H1 (cell line): Measurements from ENCODE around the gene ADGRV1. TPM values are rescaled to one million over a fixed set of nuclear protein-coding genes. Genes with fewer than 3 reads are reported as not detected.

Experiments
- CTCF ChIA-PET: fragments of 300-600 bp; sonication (Branson Sonifier 250); formaldehyde crosslinking; loops from one replicate; lab custom pipeline; 2021; ENCODE audit not compliant: partially characterized antibody; lab: Charles Lee
- POLR2A ChIA-PET: fragments of 300-600 bp; sonication (Branson Sonifier 250); formaldehyde crosslinking; loops from one replicate; lab custom pipeline; 2021; ENCODE audit warnings: inconsistent platforms; ENCODE audit not compliant: partially characterized antibody; lab: Charles Lee
- DNase-seq, 2 experiments: peaks; one replicate each; pipeline versions ENCODE4 v3.0.0 to v3.0.0-alpha.2; 2010 to 2022; ENCODE audit warnings: low spot score in 2 of 2, low read depth in 1 of 2, mixed read lengths in 1 of 2
- FAIRE-seq: peaks from 2 replicates; lab custom pipeline; 2011; peaks lifted over from hg19 to GRCh38; lab: Jason Lieb, UNC
- H2AFZ ChIP-seq: 2 replicates; pipeline ENCODE4 v1.8.1; 2012; ENCODE audit warnings: low read length, inconsistent platforms
- H2AK5ac ChIP-seq: 2 replicates; pipeline ENCODE4 v1.6.1; 2013; ENCODE audit warnings: low read depth, low read length
- H2BK120ac ChIP-seq: replicated peaks from 2 replicates; pipeline ENCODE3; 2013; ENCODE audit warnings: low read depth, low read length, inconsistent platforms
- H2BK12ac ChIP-seq: 2 replicates; pipeline ENCODE4 v1.6.1; 2013; ENCODE audit warnings: low read depth, low read length
- H2BK15ac ChIP-seq: 2 replicates; pipeline ENCODE4 v1.6.1; 2013; ENCODE audit warnings: low read length
- H2BK20ac ChIP-seq: 2 replicates; pipeline ENCODE4 v1.6.1; 2013; ENCODE audit warnings: low read length
- H2BK5ac ChIP-seq: 2 replicates; pipeline ENCODE4 v1.6.1; 2013; ENCODE audit warnings: low read depth, low read length
- H3K14ac ChIP-seq: 2 replicates; pipeline ENCODE4 v1.6.1; 2013; ENCODE audit warnings: inconsistent platforms; ENCODE audit not compliant: insufficient read length
- H3K18ac ChIP-seq: 2 replicates; pipeline ENCODE4 v1.6.1; 2013; ENCODE audit warnings: low read length; ENCODE audit errors: extremely low read depth
- H3K23ac ChIP-seq: 2 replicates; pipeline ENCODE4 v1.6.1; 2013; ENCODE audit warnings: inconsistent platforms; ENCODE audit not compliant: insufficient read length
- H3K23me2 ChIP-seq: 2 replicates; pipeline ENCODE4 v1.6.1; 2013; ENCODE audit warnings: low read depth, low read length
- H3K27ac ChIP-seq: 2 replicates; pipeline ENCODE4 v1.6.1; 2011; ENCODE audit warnings: low read depth, low read length, inconsistent platforms
- H3K27me3 ChIP-seq, 4 experiments: replicated peaks in 1 of 4; 1 replicate in 1 of 4; 2 replicates in 3 of 4; pipeline versions ENCODE4 v1.6.1 to v1.8.1; 2011 to 2013; ENCODE audit warnings: low read length in 3 of 4, mild to moderate bottlenecking in 3 of 4, inconsistent platforms in 2 of 4, mixed read lengths in 2 of 4, moderate library complexity in 1 of 4; ENCODE audit not compliant: control insufficient read depth in 3 of 4, insufficient read depth in 3 of 4; ENCODE audit errors: extremely low read depth in 1 of 4
- H3K36me3 ChIP-seq, 4 experiments: 2 replicates each; pipeline versions ENCODE4 v1.6.1 to v1.8.1; 2011 to 2013; ENCODE audit warnings: mild to moderate bottlenecking in 4 of 4, low read length in 3 of 4, moderate library complexity in 2 of 4, control low read depth in 1 of 4, inconsistent platforms in 1 of 4; ENCODE audit not compliant: insufficient read depth in 4 of 4, control insufficient read depth in 2 of 4
- H3K4ac ChIP-seq: replicated peaks from 2 replicates; pipeline ENCODE3; 2013; ENCODE audit warnings: low read length, low read depth, mixed read lengths, inconsistent platforms; ENCODE audit not compliant: insufficient read length
- H3K4me1 ChIP-seq, 4 experiments: replicated peaks in 1 of 4; 1 replicate in 1 of 4; 2 replicates in 3 of 4; pipeline versions ENCODE4 v1.6.1 to v1.8.1; 2011 to 2013; ENCODE audit warnings: low read length in 3 of 4, inconsistent platforms in 2 of 4, mixed read lengths in 1 of 4; ENCODE audit not compliant: insufficient read depth in 4 of 4, control insufficient read depth in 3 of 4
- H3K4me2 ChIP-seq, 2 experiments: 2 replicates each; pipeline versions ENCODE4 v1.6.1 to v1.8.1; 2011 to 2013; ENCODE audit warnings: low read depth in 2 of 2, low read length in 2 of 2, control low read depth in 1 of 2, inconsistent platforms in 1 of 2, mild to moderate bottlenecking in 1 of 2; ENCODE audit not compliant: insufficient read depth in 1 of 2
- H3K4me3 ChIP-seq, 4 experiments: fragments of 200-600, 300-600 bp in 1 of 4; sonication (generic), shearing (Covaris generic), sonication (Bioruptor Twin) in 1 of 4; 2 replicates each; pipeline versions ENCODE4 v1.5.1 to v1.8.1; 2011 to 2016; ENCODE audit warnings: low read length in 4 of 4, low read depth in 3 of 4, control low read depth in 2 of 4, inconsistent platforms in 2 of 4, mild to moderate bottlenecking in 2 of 4, mixed read lengths in 1 of 4, moderate library complexity in 1 of 4; ENCODE audit not compliant: insufficient read depth in 2 of 4; ENCODE audit errors: extremely low read depth in 1 of 4
- H3K56ac ChIP-seq: replicated peaks from 2 replicates; pipeline ENCODE3; 2013; ENCODE audit warnings: low read depth, mild to moderate bottlenecking, mixed read lengths, low read length, inconsistent platforms; ENCODE audit not compliant: insufficient read length
- H3K79me1 ChIP-seq: 2 replicates; pipeline ENCODE4 v1.6.1; 2013; ENCODE audit warnings: low read depth, low read length, control low read depth
- H3K79me2 ChIP-seq, 2 experiments: 2 replicates each; pipeline versions ENCODE4 v1.6.1 to v1.8.1; 2012 to 2013; ENCODE audit warnings: low read length in 2 of 2, mild to moderate bottlenecking in 2 of 2, inconsistent platforms in 1 of 2; ENCODE audit not compliant: insufficient read depth in 2 of 2, control insufficient read depth in 1 of 2
- H3K9ac ChIP-seq, 4 experiments: replicated peaks in 1 of 4; 1 replicate in 1 of 4; 2 replicates in 3 of 4; pipeline versions ENCODE4 v1.6.1 to v1.8.1; 2011 to 2013; ENCODE audit warnings: low read depth in 3 of 4, low read length in 3 of 4, control low read depth in 2 of 4, mild to moderate bottlenecking in 2 of 4, moderate library complexity in 2 of 4, inconsistent platforms in 1 of 4; ENCODE audit errors: extremely low read depth in 1 of 4
- H3K9me3 ChIP-seq, 2 experiments: 2 replicates each; pipeline versions ENCODE4 v1.6.1 to v1.8.1; 2012 to 2013; ENCODE audit warnings: mild to moderate bottlenecking in 2 of 2, moderate library complexity in 2 of 2, control low read depth in 1 of 2, inconsistent platforms in 1 of 2, low read depth in 1 of 2, low read length in 1 of 2, mixed read lengths in 1 of 2; ENCODE audit not compliant: insufficient read depth in 2 of 2
- H4K20me1 ChIP-seq, 2 experiments: replicated peaks in 1 of 2; 2 replicates each; pipeline versions ENCODE3 to v1.8.1; 2011 to 2013; ENCODE audit warnings: inconsistent platforms in 2 of 2, low read length in 2 of 2, mild to moderate bottlenecking in 1 of 2; ENCODE audit not compliant: insufficient read depth in 2 of 2, control insufficient read depth in 1 of 2
- H4K5ac ChIP-seq: 2 replicates; pipeline ENCODE4 v1.6.1; 2013; ENCODE audit warnings: low read length, low read depth, mixed read lengths, inconsistent platforms; ENCODE audit not compliant: insufficient read length
- H4K8ac ChIP-seq: 2 replicates; pipeline ENCODE4 v1.8.0; 2013; ENCODE audit warnings: mild to moderate bottlenecking, moderate library complexity, low read length, inconsistent platforms; ENCODE audit not compliant: insufficient read depth; ENCODE audit errors: extremely low read depth
- H4K91ac ChIP-seq: replicated peaks from 2 replicates; pipeline ENCODE3; 2013; ENCODE audit warnings: low read length, mixed read lengths, inconsistent platforms; ENCODE audit not compliant: insufficient read length
- BCL11A ChIP-seq, 2 experiments: IDR thresholded peaks; one replicate each; pipeline ENCODE4 v1.6.1; 2011; ENCODE audit warnings: low read depth in 2 of 2, low read length in 2 of 2, mild to moderate bottlenecking in 2 of 2
- CREB1 ChIP-seq: IDR thresholded peaks from 2 replicates; pipeline ENCODE4 v1.6.1; 2012; ENCODE audit warnings: inconsistent platforms
- GABPA ChIP-seq: IDR thresholded peaks from 2 replicates; pipeline ENCODE4 v1.6.1; 2011; ENCODE audit warnings: mild to moderate bottlenecking, low read length, moderate library complexity, borderline replicate concordance; ENCODE audit not compliant: insufficient read depth
- KDM5A ChIP-seq: fragments of 200-600 bp; IDR thresholded peaks from 2 replicates; pipeline ENCODE4 v1.7.1; 2012; ENCODE audit warnings: mild to moderate bottlenecking, low read length, inconsistent platforms, mixed read lengths
- MAFK ChIP-seq: IDR thresholded peaks from 2 replicates; pipeline ENCODE4 v1.6.1; 2012; ENCODE audit warnings: low read depth, mild to moderate bottlenecking, improper control_type of control experiment, low read length
- SRF ChIP-seq: IDR thresholded peaks from 2 replicates; pipeline ENCODE4 v1.6.1; 2011; ENCODE audit warnings: mild to moderate bottlenecking, low read depth, low read length, moderate library complexity
- TCF12 ChIP-seq: IDR thresholded peaks from 2 replicates; pipeline ENCODE4 v1.6.1; 2011; ENCODE audit warnings: low read depth, mild to moderate bottlenecking, low read length
- YY1 ChIP-seq: IDR thresholded peaks from 2 replicates; pipeline ENCODE4 v1.6.1; 2011; ENCODE audit warnings: low read depth, mild to moderate bottlenecking, low read length
- ZNF274 ChIP-seq: IDR thresholded peaks from 2 replicates; pipeline ENCODE4 v1.7.0; 2012; ENCODE audit warnings: low read length, borderline replicate concordance; ENCODE audit errors: extremely low read depth
- WGBS, 2 experiments: shearing (Covaris generic) in 1 of 2; methylation state at CpG; one replicate each; pipeline versions ENCODE4 v1.1.6 to v1.1.7; 2013 to 2015; ENCODE audit warnings: low lambda C conversion rate in 2 of 2, mixed read lengths in 2 of 2, inconsistent platforms in 1 of 2, low coverage in 1 of 2, missing lambda C conversion rate in 1 of 2; ENCODE audit not compliant: insufficient replicate concordance in 2 of 2, insufficient coverage in 1 of 2, insufficient read length in 1 of 2; ENCODE audit errors: extremely low coverage in 1 of 2, missing lambda C conversion rate in 1 of 2; 5-methylcytosine and 5-hydroxymethylcytosine counted together
- polyA plus RNA-seq, 7 experiments: library from polyadenylated mRNA; depleted of rRNA in 3 of 7; stranded (reverse) in 5 of 7; unstranded in 2 of 7; fragments of >200 nt in 5 of 7; fragments of 200-250 nt in 2 of 7; gene quantifications; 1 replicate in 5 of 7; 2 replicates in 1 of 7; 4 replicates in 1 of 7; pipeline versions ENCODE4 v1.2.1 to v1.2.3, GENCODE V29; 2011 to 2013; ENCODE audit warnings: missing spikeins in 2 of 7, mixed read lengths in 2 of 7
- total RNA-seq: library from RNA; stranded (reverse); fragmentation: NEBNext Ultra II Directional; extraction: Animal tissue kit (Norgen Biotek cat#: 25700); gene quantifications from 2 replicates; pipeline ENCODE4 v1.2.1, GENCODE V29; 2021
- TF ChIP-seq, protein P1 (sequence below), 3 experiments: IDR thresholded peaks; 1 replicate in 2 of 3; 2 replicates in 1 of 3; pipeline versions ENCODE4 v1.5.1 to v1.6.1; 2011; ENCODE audit warnings: low read length in 3 of 3, mild to moderate bottlenecking in 3 of 3, inconsistent platforms in 2 of 3, low read depth in 1 of 3, moderate library complexity in 1 of 3; ENCODE audit not compliant: insufficient read depth in 1 of 3; ENCODE audit errors: control extremely low read depth in 1 of 3

ADGRV1 gene
- total and polyA plus RNA-seq, 2 of the 8 experiments (the other 6 are each of a cell fraction or from before 2014, with no cell fraction given) = 53.1 to 62.2 TPM

DNA sequence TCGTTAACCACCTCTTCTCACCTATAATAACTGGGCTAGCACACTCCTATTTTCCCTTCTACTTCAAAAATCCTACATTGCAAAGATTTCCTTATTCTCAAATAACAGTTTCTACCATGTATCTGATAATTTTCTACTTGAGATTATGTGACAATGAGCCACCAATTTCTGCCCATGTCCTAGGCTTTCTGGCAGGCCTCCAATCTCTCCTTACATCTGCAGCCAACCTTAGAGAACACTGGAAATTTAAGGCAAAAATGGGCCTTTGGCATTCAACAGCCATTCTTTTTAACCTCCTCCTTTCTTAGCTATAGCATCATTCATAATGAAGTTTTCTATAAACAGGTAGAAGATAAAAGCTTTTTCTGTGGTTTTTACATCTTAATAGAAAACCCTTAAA lies 599.4 kb downstream of the ADGRV1 start:
- Histone ChIP-seq H2BK15ac (no peak overlapping the region), H4K20me1 (no peaks in the 10 kb centered on the region), H3K79me1 (no peaks in the 10 kb centered on the region), H4K5ac (no peak overlapping the region), H3K23ac (no peak overlapping the region), H2AK5ac (no peak overlapping the region), H3K4me2 (no peak overlapping the region), H2BK12ac (no peak overlapping the region), H3K9ac (no peak overlapping the region), H2BK120ac (no peak overlapping the region), H2BK20ac (no peak overlapping the region), H3K4me1 (no peaks in the 10 kb centered on the region), H3K27ac (no peak overlapping the region), H3K36me3 (peaks cover 0 to 15% (median 2%) of the 10 kb centered on the region in 4 experiments; a peak in 3 of 8 replicates), H4K91ac (no peak overlapping the region), H3K9me3 (no peaks in the 10 kb centered on the region), H3K56ac (no peak overlapping the region), H3K14ac (no peak overlapping the region), H3K4ac (no peak overlapping the region), H2AFZ (no peak overlapping the region), H3K4me3 (no peak overlapping the region), H3K18ac (no peak overlapping the region), H3K23me2 (no peaks in the 10 kb centered on the region; the same call in 1 of the 2 replicates), H3K27me3 (no peaks in the 10 kb centered on the region), H4K8ac (no peak overlapping the region), H3K79me2 (no peaks in the 10 kb centered on the region), H2BK5ac (no peak overlapping the region)
- TF ChIP-seq TCF12 (no peak), MAFK (no peak), SRF (no peak), GABPA (no peak), ZNF274 (no peak), BCL11A (IDR thresholded peaks at IDR 0.05; ENCODE audit: low read depth in 2 of 2, low read length in 2 of 2) (no peak), CREB1 (no peak), YY1 (no peak), KDM5A (no peak)
- TF ChIP-seq, protein P1, sequence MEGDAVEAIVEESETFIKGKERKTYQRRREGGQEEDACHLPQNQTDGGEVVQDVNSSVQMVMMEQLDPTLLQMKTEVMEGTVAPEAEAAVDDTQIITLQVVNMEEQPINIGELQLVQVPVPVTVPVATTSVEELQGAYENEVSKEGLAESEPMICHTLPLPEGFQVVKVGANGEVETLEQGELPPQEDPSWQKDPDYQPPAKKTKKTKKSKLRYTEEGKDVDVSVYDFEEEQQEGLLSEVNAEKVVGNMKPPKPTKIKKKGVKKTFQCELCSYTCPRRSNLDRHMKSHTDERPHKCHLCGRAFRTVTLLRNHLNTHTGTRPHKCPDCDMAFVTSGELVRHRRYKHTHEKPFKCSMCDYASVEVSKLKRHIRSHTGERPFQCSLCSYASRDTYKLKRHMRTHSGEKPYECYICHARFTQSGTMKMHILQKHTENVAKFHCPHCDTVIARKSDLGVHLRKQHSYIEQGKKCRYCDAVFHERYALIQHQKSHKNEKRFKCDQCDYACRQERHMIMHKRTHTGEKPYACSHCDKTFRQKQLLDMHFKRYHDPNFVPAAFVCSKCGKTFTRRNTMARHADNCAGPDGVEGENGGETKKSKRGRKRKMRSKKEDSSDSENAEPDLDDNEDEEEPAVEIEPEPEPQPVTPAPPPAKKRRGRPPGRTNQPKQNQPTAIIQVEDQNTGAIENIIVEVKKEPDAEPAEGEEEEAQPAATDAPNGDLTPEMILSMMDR (IDR thresholded peaks at IDR 0.05; ENCODE audit: control extremely low read depth in 1 of 3, insufficient read depth in 1 of 3, low read depth in 1 of 3, low read length in 3 of 3) = no peak
- ChIA-PET POLR2A (no interaction called here), CTCF (interaction anchor here (0.7 kb wide), 1 partner anchor 15 kb away, joined by 3 read pairs; no protein-coding TSS in a partner anchor)
- 85% methylated on average over 1 of the region's 1 CpG; no CpG with 5 or more reads in 1 of the 2 experiments for WGBS, 2 experiments
- DNase-seq (no peak), FAIRE-seq (no peak)
